Osteocyte (in vitro differentiated cells): ENCODE data around the gene RND2. TPM values are rescaled to one million over a fixed set of nuclear protein-coding genes. Genes with fewer than 3 reads are reported as not detected.

ENCODE experiments used
- DNase-seq: peaks from one replicate; pipeline ENCODE4 v3.0.0; 2021; ENCODE audit warnings: mixed read lengths; ENCODE audit not compliant: unreplicated experiment; ENCODE audit errors: extremely low spot score
- H3K27ac Mint-ChIP-seq: one replicate; pipeline ENCODE4 v1.8.0; 2021; ENCODE audit warnings: mild to moderate bottlenecking, mixed read lengths; ENCODE audit not compliant: unreplicated experiment
- H3K27me3 Mint-ChIP-seq: one replicate; pipeline ENCODE4 v1.8.0; 2021; ENCODE audit warnings: mixed read lengths; ENCODE audit not compliant: unreplicated experiment
- H3K36me3 Mint-ChIP-seq: one replicate; pipeline ENCODE4 v1.8.0; 2021; ENCODE audit warnings: mixed read lengths; ENCODE audit not compliant: unreplicated experiment
- H3K4me1 Mint-ChIP-seq: one replicate; pipeline ENCODE4 v1.8.0; 2021; ENCODE audit warnings: mixed read lengths; ENCODE audit not compliant: unreplicated experiment
- H3K4me3 Mint-ChIP-seq: one replicate; pipeline ENCODE4 v1.8.0; 2021; ENCODE audit warnings: mild to moderate bottlenecking, moderate library complexity, mixed read lengths; ENCODE audit not compliant: unreplicated experiment
- H3K9me3 Mint-ChIP-seq: one replicate; pipeline ENCODE4 v1.8.0; 2021; ENCODE audit warnings: mixed read lengths; ENCODE audit not compliant: unreplicated experiment
- total RNA-seq: library from RNA; stranded (reverse); gene quantifications from 2 replicates; pipeline ENCODE4 v1.2.1, GENCODE V29; 2021
- TF ChIP-seq, protein P1 (sequence below): fragments of 200-600 bp; sonication (generic); IDR thresholded peaks from 2 replicates; pipeline ENCODE4 v1.5.0; 2021; ENCODE audit warnings: antibody characterized with exemption, mild to moderate bottlenecking, moderate library complexity

Gene RND2
- total RNA-seq, 1 donor from 2014 or later: 1.5 TPM

DNA sequence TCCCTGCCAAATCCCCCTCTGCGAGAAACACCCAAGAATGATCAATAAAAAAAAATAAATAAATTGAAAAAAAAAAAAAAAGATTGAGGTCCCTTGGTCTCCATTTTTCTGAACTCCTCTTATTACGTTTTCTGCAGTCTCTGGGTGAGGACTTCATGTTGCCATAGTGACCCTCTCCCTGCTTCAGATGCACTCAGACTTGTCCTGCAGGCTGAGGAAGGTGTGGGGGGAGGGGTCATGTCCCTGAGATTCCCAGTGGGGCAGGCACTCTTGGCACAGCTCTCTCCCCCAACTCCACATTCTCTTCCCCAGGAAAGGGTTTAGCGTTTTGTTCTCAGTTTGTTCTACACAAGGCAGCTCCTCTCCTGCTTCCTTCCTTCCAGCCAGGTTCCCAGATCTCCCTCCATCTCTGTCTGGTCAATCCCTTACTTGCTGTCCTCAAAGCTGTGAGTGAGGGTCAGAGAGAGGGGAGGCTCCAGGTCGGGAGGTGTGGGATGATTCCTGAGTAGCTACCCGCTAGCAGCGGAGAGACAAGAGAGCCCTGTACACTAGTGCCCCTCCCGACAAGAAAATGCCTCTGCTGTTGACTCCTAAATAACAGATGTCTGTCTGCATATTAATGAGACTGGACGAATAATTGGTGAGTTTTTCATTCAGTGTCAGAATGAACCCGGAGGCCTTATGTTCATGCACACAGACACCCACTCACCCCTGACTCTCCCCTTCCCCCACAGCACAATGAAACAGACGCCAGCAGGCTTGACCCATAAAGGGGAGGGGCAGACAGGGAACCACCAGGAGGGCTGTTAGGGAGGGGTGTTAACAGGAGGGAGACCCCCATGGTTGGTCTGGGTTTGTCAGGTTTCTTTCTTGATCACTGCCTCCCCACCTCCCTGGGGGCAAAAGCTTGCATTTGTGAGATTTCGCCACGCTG, 9.2 kb downstream of the RND2 start:
- H3K27ac Mint-ChIP-seq: no peak overlapping the region
- TF ChIP-seq, protein P1, sequence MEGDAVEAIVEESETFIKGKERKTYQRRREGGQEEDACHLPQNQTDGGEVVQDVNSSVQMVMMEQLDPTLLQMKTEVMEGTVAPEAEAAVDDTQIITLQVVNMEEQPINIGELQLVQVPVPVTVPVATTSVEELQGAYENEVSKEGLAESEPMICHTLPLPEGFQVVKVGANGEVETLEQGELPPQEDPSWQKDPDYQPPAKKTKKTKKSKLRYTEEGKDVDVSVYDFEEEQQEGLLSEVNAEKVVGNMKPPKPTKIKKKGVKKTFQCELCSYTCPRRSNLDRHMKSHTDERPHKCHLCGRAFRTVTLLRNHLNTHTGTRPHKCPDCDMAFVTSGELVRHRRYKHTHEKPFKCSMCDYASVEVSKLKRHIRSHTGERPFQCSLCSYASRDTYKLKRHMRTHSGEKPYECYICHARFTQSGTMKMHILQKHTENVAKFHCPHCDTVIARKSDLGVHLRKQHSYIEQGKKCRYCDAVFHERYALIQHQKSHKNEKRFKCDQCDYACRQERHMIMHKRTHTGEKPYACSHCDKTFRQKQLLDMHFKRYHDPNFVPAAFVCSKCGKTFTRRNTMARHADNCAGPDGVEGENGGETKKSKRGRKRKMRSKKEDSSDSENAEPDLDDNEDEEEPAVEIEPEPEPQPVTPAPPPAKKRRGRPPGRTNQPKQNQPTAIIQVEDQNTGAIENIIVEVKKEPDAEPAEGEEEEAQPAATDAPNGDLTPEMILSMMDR: no peak

DNA sequence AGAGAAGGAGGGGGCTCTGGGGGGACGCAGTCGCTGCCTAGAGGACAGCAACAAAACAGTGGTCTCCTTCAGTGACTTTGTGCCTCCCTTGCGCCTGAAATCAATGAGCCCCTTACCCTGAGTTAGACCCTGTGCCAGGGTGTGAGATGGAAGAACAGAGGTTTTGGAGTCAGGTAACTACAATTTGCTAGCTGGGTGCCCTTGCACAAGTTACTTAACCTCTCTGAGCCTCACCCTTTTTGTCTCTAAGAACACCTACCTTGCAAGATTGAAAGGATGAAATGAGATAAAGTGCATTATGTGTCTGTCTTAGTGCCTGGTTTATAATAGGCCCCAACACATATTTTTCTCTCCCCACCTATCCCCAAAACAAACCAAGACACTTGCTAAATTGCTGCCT, 9.9 kb downstream of the RND2 start:
- TF ChIP-seq, protein P1: no peak
- Mint-ChIP-seq H3K27ac (no peak overlapping the region), H3K27me3 (peaks cover 3% of the 10 kb centered on the region), H3K36me3 (no peaks in the 10 kb centered on the region), H3K9me3 (no peaks in the 10 kb centered on the region), H3K4me3 (no peak overlapping the region), H3K4me1 (no peaks in the 10 kb centered on the region)
- DNase-seq: no peak

More for the DNA sequence above, 9.2 kb downstream of the RND2 start:
- Mint-ChIP-seq H3K9me3 (no peaks in the 10 kb centered on the region), H3K27me3 (peaks cover 3% of the 10 kb centered on the region), H3K4me3 (no peak overlapping the region), H3K4me1 (no peaks in the 10 kb centered on the region), H3K36me3 (no peaks in the 10 kb centered on the region)
- DNase-seq: no peak

DNA sequence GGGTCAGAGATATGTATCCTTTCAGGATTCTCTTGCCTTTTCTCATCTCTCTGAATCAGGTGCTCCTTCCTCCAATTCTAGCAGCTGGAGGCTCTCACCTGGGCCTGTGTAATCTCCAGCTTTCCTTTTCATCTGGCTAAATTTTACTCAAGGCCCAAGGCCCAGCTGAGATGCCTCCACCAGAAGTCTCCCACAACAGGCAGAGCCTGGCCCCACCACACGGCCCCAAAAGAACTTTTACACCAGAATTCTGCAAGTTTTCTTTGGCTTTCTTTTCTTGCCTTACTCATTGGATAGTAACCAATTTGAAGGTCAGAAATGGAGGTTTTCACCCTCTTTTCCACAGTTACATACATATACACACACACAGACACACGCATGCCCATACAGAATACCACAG, 14.6 kb downstream of the RND2 start:
- Mint-ChIP-seq H3K9me3 (no peaks in the 10 kb centered on the region), H3K4me3 (no peak overlapping the region), H3K36me3 (no peaks in the 10 kb centered on the region), H3K27me3 (no peaks in the 10 kb centered on the region), H3K4me1 (no peaks in the 10 kb centered on the region), H3K27ac (no peak overlapping the region)
- TF ChIP-seq, protein P1: no peak
- no peak for DNase-seq

DNA sequence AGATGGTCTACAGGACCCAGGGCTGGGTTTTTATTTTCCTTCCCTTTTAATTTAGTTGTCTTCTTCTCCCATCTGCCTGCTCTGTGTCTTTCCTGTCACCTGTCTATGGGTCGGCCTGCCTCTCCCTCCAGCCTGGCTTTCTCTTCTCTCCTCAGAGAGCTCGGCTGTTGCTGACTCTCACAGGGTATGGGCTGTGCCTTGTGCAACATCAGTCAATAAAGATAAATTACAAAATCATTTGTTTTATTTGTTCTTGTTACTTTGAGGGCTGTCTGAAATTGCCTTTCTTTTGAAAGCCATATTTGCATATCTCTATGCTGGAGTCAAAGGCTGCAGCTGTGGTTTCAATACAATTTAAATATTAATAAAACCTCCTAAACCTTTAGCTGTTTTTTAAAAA, 15.6 kb downstream of the RND2 start:
- Mint-ChIP-seq H3K36me3 (no peaks in the 10 kb centered on the region), H3K27ac (no peak overlapping the region), H3K4me3 (no peak overlapping the region), H3K4me1 (no peaks in the 10 kb centered on the region), H3K9me3 (no peaks in the 10 kb centered on the region), H3K27me3 (no peaks in the 10 kb centered on the region)
- TF ChIP-seq, protein P1: no peak
- no peak for DNase-seq

DNA sequence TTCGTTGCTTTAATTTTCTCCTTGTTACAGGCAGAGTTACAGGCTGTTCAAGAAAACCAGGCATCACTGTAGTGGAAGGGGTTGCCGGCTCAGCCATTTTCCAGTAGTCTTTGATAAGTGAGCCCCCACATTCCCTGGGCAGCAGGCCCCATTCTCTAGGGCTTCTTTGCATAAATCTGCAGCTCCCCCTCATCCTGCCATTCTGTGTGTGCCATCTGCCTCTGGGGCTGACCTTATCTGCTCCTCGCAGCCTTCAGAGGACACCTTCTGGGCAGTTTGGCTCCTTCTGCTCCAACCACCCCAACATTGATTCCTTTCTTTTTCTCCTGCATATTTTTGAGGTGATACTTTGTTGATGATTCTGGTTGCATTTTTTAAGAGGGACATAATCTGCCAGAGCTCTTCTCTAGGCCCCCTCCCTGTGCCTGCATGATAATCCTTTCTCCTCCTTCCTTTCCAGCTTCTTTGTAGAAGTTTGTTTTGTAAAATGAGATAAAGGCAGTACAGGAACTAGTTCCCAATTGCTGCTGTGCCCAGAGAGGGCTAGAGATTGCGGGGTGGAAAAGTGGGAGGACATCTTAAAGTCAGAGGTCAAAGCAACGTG, 17.1 kb downstream of the RND2 start:
- Mint-ChIP-seq H3K27ac (no peak overlapping the region), H3K4me1 (no peaks in the 10 kb centered on the region), H3K36me3 (no peaks in the 10 kb centered on the region), H3K4me3 (no peak overlapping the region), H3K9me3 (no peaks in the 10 kb centered on the region), H3K27me3 (no peaks in the 10 kb centered on the region)
- DNase-seq: no peak
- TF ChIP-seq, protein P1: no peak
